Activated B cell treated with CpG ODN at 0.5 μM for 24 hours (primary cell): ENCODE data around the gene BCAS3. TPM values are rescaled to one million over a fixed set of nuclear protein-coding genes. Genes with fewer than 3 reads are reported as not detected.

Experiments used
- ATAC-seq: fragments of 200-7000 bp; cut with Tn5 transposase; one replicate; pipeline ENCODE4 v1.10.0; 2021; ENCODE audit warnings: low read depth, mild to moderate bottlenecking, moderate library complexity
- CTCF ChIA-PET: fragments of 350-600 bp; sonication (Branson Sonifier 250); formaldehyde crosslinking; loops from one replicate; lab custom pipeline; 2021; ENCODE audit warnings: antibody characterized with exemption; lab: Charles Lee
- POLR2A ChIA-PET: fragments of 350-600 bp; sonication (Branson Sonifier 250); formaldehyde crosslinking; loops from one replicate; lab custom pipeline; 2021; ENCODE audit warnings: antibody characterized with exemption; lab: Charles Lee
- DNase-seq: peaks from one replicate; pipeline ENCODE4 v3.0.0; 2022
- H3K27ac Mint-ChIP-seq: one replicate; pipeline ENCODE4 v1.8.0; 2020; ENCODE audit warnings: mixed read lengths
- H3K27me3 Mint-ChIP-seq: one replicate; pipeline ENCODE4 v1.8.0; 2021; ENCODE audit warnings: mixed read lengths
- H3K36me3 Mint-ChIP-seq: one replicate; pipeline ENCODE4 v1.8.0; 2021; ENCODE audit warnings: low read depth, mixed read lengths
- H3K4me1 Mint-ChIP-seq: one replicate; pipeline ENCODE4 v1.8.0; 2021; ENCODE audit warnings: mixed read lengths
- H3K4me3 Mint-ChIP-seq: one replicate; pipeline ENCODE4 v1.8.0; 2020; ENCODE audit warnings: mild to moderate bottlenecking, mixed read lengths
- H3K9me3 Mint-ChIP-seq: one replicate; pipeline ENCODE4 v1.8.0; 2020; ENCODE audit warnings: mixed read lengths
- CTCF ChIP-seq: fragments of 200-600 bp; IDR thresholded peaks from one replicate; pipeline ENCODE4 v1.8.0; 2022; ENCODE audit warnings: antibody characterized with exemption, mild to moderate bottlenecking
- intact Hi-C: fragments of 100-400 bp; cut with micrococcal nuclease; formaldehyde crosslinking; loops from one replicate; pipeline ENCODE4 v1.15.1; 2024
- total RNA-seq: library from RNA; stranded (reverse); gene quantifications from 2 replicates; pipeline ENCODE4 v1.2.3, GENCODE V29; 2022

BCAS3 gene
- total RNA-seq, 1 donor from 2014 or later, result 37.5 TPM

GRCh38 chr17:61404663-61404912 lies 726.9 kb downstream of the BCAS3 start:
- Mint-ChIP-seq H3K4me1 (peaks cover 51% of the 10 kb centered on the region), H3K27ac (no peak overlapping the region), H3K36me3 (no peaks in the 10 kb centered on the region), H3K9me3 (no peaks in the 10 kb centered on the region), H3K27me3 (peaks cover 58% of the 10 kb centered on the region), H3K4me3 (no peak overlapping the region)
- DNase-seq (no peak), ATAC-seq (no peak)
- ChIA-PET POLR2A (no interaction called here), CTCF (no interaction called here)
- intact Hi-C loops, result loop anchor here (10.0 kb wide), 1 partner anchor 260 kb away; no protein-coding TSS in a partner anchor
- no peak for TF ChIP-seq CTCF

- ChIA-PET POLR2A (no interaction called here), CTCF (no interaction called here)
- peaks cover 55% of the 10 kb centered on the region for H3K4me1 Mint-ChIP-seq
- peak overlapping the region; percentile 41 for H3K4me3 Mint-ChIP-seq
- no peaks in the 10 kb centered on the region for H3K9me3 Mint-ChIP-seq
- H3K27me3 Mint-ChIP-seq, result peaks cover 59% of the 10 kb centered on the region
- no peak for ATAC-seq
- no peak for DNase-seq
- intact Hi-C loops, result loop anchor here (10.0 kb wide), 1 partner anchor 260 kb away; no protein-coding TSS in a partner anchor
- no peaks in the 10 kb centered on the region for H3K36me3 Mint-ChIP-seq
- TF ChIP-seq CTCF, result no peak
- no peak overlapping the region for H3K27ac Mint-ChIP-seq
Measured at GRCh38 chr17:61404913-61405685, 727.4 kb downstream of the BCAS3 start.

GRCh38 chr17:61405686-61406536 lies 728.3 kb downstream of the BCAS3 start:
- peaks cover 61% of the 10 kb centered on the region for H3K27me3 Mint-ChIP-seq
- ATAC-seq (no peak), DNase-seq (no peak)
- no peak overlapping the region for H3K4me3 Mint-ChIP-seq
- ChIA-PET POLR2A (no interaction called here), CTCF (no interaction called here)
- no peaks in the 10 kb centered on the region for H3K9me3 Mint-ChIP-seq
- no peak for TF ChIP-seq CTCF
- intact Hi-C loops, result loop anchor here (10.0 kb wide), 1 partner anchor 261 kb away; no protein-coding TSS in a partner anchor
- no peak overlapping the region for H3K27ac Mint-ChIP-seq
- H3K36me3 Mint-ChIP-seq, result no peaks in the 10 kb centered on the region
- peaks cover 58% of the 10 kb centered on the region for H3K4me1 Mint-ChIP-seq

GRCh38 chr17:61406537-61406845 lies 728.8 kb downstream of the BCAS3 start:
- ATAC-seq (no peak), DNase-seq (no peak)
- Mint-ChIP-seq H3K9me3 (no peaks in the 10 kb centered on the region), H3K4me3 (no peak overlapping the region), H3K27me3 (peaks cover 55% of the 10 kb centered on the region), H3K36me3 (no peaks in the 10 kb centered on the region), H3K27ac (no peak overlapping the region), H3K4me1 (peaks cover 53% of the 10 kb centered on the region)
- intact Hi-C loops, result loop anchor here (10.0 kb wide), 1 partner anchor 262 kb away; no protein-coding TSS in a partner anchor
- ChIA-PET POLR2A (no interaction called here), CTCF (no interaction called here)
- TF ChIP-seq CTCF, result no peak
